ENCODE measurements around the gene SORCS2. TPM values are rescaled to one million over a fixed set of nuclear protein-coding genes. Genes with fewer than 3 reads are reported as not detected.

Gene SORCS2
- total RNA-seq, 1 donor from 2014 or later, result 7.2 TPM

DNA sequence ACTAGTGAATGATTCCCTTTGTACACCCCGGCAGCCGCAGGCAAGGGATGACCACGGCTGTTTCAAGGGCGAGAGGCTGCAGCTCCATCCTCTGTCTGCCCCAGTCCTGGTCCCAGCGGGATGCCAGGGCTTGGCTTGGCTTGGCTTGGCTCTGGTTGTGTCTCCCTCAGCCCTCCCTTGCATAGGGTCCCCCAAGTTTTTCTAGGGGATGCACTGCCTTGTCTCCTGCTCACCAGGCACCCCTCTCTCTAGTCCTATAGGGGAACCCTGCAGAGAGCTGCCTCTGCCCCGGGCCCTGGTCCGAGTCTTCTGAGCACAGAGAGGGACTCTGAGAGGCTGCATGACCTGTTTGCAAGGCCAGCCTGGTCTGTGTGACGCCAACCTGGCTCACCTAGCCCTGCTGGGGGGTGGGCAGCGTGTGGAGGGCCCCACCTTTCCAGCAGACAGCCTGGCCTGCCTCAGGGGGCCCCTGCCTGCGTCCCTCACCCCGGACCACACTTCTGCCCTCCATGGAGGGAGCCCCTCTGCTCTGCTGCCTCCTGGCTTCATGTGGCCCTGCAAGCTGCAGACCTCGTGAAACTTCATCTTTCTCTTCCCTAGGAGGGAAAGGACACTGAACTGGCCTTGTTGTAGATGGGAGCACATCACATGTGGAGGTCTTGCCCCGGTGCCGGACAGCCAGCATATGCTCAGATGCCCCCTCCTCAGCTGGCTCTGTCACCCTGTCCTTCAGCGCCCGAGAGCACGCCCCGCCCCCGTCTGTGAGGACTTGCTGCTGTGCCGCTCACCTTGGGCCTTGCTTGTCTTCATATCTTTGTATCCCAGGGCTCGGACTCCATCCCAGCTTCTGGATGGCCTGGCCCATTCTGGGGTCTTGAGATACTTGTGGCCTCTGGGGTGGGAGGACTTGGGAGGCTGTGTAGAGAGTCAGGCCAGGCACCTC lies 16.4 kb downstream of the SORCS2 start:
- intact Hi-C loops (cut with DNase I), result no loop called here
- ATAC-seq (no peak), DNase-seq (no peak)
- Histone ChIP-seq H3K27me3 (no peaks in the 10 kb centered on the region), H3K4me3 (no peak overlapping the region), H3K4me1 (peaks cover 18% of the 10 kb centered on the region), H3K27ac (no peak overlapping the region), H3K9me3 (no peaks in the 10 kb centered on the region), H3K36me3 (no peaks in the 10 kb centered on the region)
- no peak for TF ChIP-seq CTCF (IDR thresholded peaks at IDR 0.05)

DNA sequence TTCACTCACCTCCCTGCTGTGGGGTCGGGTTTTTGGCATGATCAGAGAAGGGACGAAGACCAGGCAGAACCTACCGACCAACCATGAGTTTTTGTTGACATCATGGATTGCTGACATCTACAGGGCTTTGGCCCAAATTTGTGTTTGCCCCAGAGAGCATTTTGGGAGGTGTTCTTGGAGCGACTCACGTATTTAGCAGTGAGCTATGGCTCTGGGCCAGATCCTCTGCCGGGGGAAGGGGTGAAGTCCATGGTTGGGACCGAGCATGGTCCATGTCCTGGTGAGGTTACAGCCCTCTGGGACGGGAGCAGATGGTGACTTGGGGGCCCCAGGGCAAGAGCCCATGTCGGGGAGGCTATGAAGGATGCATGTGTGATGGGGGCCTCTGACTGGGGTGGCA lies 17.4 kb downstream of the SORCS2 start:
- H3K4me3 ChIP-seq, result no peak overlapping the region
- intact Hi-C loops (cut with DNase I), result no loop called here
- H3K9me3 ChIP-seq, result no peaks in the 10 kb centered on the region
- ATAC-seq (no peak), DNase-seq (no peak)
- TF ChIP-seq CTCF (IDR thresholded peaks at IDR 0.05), result no peak
- no peak overlapping the region for H3K27ac ChIP-seq
- no peaks in the 10 kb centered on the region for H3K36me3 ChIP-seq
- peaks cover 18% of the 10 kb centered on the region for H3K4me1 ChIP-seq
- H3K27me3 ChIP-seq, result no peaks in the 10 kb centered on the region

DNA sequence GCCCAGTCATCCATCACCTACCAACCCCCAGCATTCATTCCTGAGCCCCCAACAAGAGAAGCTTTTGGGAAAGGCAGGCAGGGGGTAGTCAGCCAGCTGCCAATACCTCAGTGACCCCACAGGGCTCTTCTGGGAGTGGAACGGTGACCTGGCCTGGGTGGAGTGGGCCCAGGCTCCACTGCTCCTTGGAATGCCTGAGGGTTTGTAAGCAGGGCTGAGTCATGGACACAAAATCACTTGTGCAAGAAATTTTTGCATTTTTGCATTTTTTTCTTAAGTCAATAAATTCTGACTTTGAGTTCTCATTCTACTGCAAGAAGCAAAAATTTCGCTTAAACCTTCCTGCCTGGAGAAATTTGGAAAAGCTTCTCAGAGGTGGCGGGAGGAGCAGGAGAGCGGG lies 18.5 kb downstream of the SORCS2 start:
- Histone ChIP-seq H3K9me3 (no peaks in the 10 kb centered on the region), H3K27me3 (no peaks in the 10 kb centered on the region), H3K4me1 (peaks cover 18% of the 10 kb centered on the region), H3K27ac (no peak overlapping the region), H3K36me3 (no peaks in the 10 kb centered on the region), H3K4me3 (no peak overlapping the region)
- no peak for TF ChIP-seq CTCF (IDR thresholded peaks at IDR 0.05)
- intact Hi-C loops (cut with DNase I), result no loop called here
- ATAC-seq (peak; percentile 32), DNase-seq (no peak)

DNA sequence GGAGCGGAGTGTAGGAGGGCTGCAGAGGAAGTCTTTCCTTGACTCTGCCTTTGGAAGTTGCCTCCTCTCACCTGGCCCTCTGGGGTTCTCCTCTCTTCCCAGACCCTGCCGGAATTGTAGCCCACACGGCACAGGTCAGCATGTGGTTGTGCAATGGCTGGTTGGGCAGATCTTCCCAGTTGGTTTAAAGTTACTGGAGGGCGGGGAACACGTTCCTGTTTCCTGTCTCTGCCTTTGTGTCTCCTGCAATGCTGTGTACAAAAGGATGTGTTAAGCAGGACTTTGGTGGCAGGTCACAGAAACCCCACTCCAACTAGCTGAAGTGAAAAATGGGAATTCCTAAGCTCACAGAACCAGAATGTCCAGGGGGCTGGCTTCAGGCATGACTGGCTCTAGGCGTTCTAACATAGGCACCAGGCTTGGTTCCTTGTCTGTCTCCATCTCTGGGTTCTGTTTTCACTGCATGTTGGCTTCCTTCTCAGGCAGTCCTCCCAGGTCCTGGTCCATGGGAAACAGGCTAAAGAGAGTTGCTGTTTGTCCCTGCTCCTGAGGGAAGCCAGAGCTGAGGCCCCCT lies 19.9 kb downstream of the SORCS2 start:
- peaks cover 7% of the 10 kb centered on the region for H3K4me1 ChIP-seq
- no peaks in the 10 kb centered on the region for H3K36me3 ChIP-seq
- H3K27me3 ChIP-seq, result no peaks in the 10 kb centered on the region
- no peak for ATAC-seq
- intact Hi-C loops (cut with DNase I), result no loop called here
- no peak for TF ChIP-seq CTCF (IDR thresholded peaks at IDR 0.05)
- no peak overlapping the region for H3K4me3 ChIP-seq
- H3K9me3 ChIP-seq, result no peaks in the 10 kb centered on the region
- DNase-seq, result no peak
- H3K27ac ChIP-seq, result no peak overlapping the region

GRCh38 chr4:7212921-7213320 lies 20.6 kb downstream of the SORCS2 start:
- Histone ChIP-seq H3K4me1 (peaks cover 1% of the 10 kb centered on the region), H3K9me3 (no peaks in the 10 kb centered on the region), H3K36me3 (no peaks in the 10 kb centered on the region), H3K27ac (no peak overlapping the region), H3K27me3 (no peaks in the 10 kb centered on the region), H3K4me3 (no peak overlapping the region)
- TF ChIP-seq CTCF (IDR thresholded peaks at IDR 0.05), result no peak
- no peak for DNase-seq
- intact Hi-C loops (cut with DNase I), result no loop called here
- ATAC-seq, result no peak
